ENCODE data around the gene IGF2BP2.
"Not testable (repeated sequence)": the region's sequence is repeated elsewhere in the genome, so short reads cannot be mapped to it uniquely, and the experiment has no call there.

Gene IGF2BP2

GRCh38 chr3:185825006-185825638 is at the start of gene IGF2BP2:
Gene IGF2BP2, minus strand, starts transcription at chr3:185825042. Its CDS starts 82 bp downstream, at chr3:185824960.
- peak; percentile 34 to 38 for DNase-seq (ENCODE audit: low read depth in 2 of 2)

GRCh38 chr3:185874119-185874518 is 49.3 kb upstream of the IGF2BP2 start:
- DNase-seq (ENCODE audit: low read depth in 2 of 2), result no peak

- no peak for DNase-seq (ENCODE audit: low read depth in 2 of 2)
Observed at GRCh38 chr3:185867650-185868049, 42.8 kb upstream of the IGF2BP2 start.

GRCh38 chr3:185866995-185867394 is 42.2 kb upstream of the IGF2BP2 start:
- no peak for DNase-seq (ENCODE audit: low read depth in 2 of 2)

- DNase-seq (ENCODE audit: low read depth in 2 of 2), result no peak
Observed at GRCh38 chr3:185866555-185866954, 41.7 kb upstream of the IGF2BP2 start.

GRCh38 chr3:185865247-185865646 is 40.4 kb upstream of the IGF2BP2 start:
- DNase-seq (ENCODE audit: low read depth in 2 of 2), result no peak

- DNase-seq (ENCODE audit: low read depth in 2 of 2), result no peak
Observed at GRCh38 chr3:185864767-185865166, 39.9 kb upstream of the IGF2BP2 start.

- DNase-seq (ENCODE audit: low read depth in 2 of 2), result no peak
Observed at GRCh38 chr3:185862920-185863319, 38.1 kb upstream of the IGF2BP2 start.

- DNase-seq (ENCODE audit: low read depth in 2 of 2), result no peak
Observed at GRCh38 chr3:185859294-185859972, 34.6 kb upstream of the IGF2BP2 start.

- no peak for DNase-seq (ENCODE audit: low read depth in 2 of 2)
Observed at GRCh38 chr3:185858502-185859225, 33.8 kb upstream of the IGF2BP2 start.

GRCh38 chr3:185857208-185857607 is 32.4 kb upstream of the IGF2BP2 start:
- no peak for DNase-seq (ENCODE audit: low read depth in 2 of 2)

GRCh38 chr3:185856652-185857051 is 31.8 kb upstream of the IGF2BP2 start:
- DNase-seq (ENCODE audit: low read depth in 2 of 2), result no peak

- not testable (repeated sequence) for DNase-seq (ENCODE audit: low read depth in 2 of 2)
Observed at GRCh38 chr3:185853771-185854170, 28.9 kb upstream of the IGF2BP2 start.

- no peak for DNase-seq (ENCODE audit: low read depth in 2 of 2)
Observed at GRCh38 chr3:185852635-185853034, 27.8 kb upstream of the IGF2BP2 start.

- DNase-seq (ENCODE audit: low read depth in 2 of 2), result no peak
Observed at GRCh38 chr3:185851959-185852358, 27.1 kb upstream of the IGF2BP2 start.

GRCh38 chr3:185851046-185851445 is 26.2 kb upstream of the IGF2BP2 start:
- DNase-seq (ENCODE audit: low read depth in 2 of 2), result no peak

- DNase-seq (ENCODE audit: low read depth in 2 of 2), result no peak
Observed at GRCh38 chr3:185847506-185847905, 22.7 kb upstream of the IGF2BP2 start.

- no peak for DNase-seq (ENCODE audit: low read depth in 2 of 2)
Observed at GRCh38 chr3:185846037-185846436, 21.2 kb upstream of the IGF2BP2 start.

GRCh38 chr3:185844051-185844450 is 19.2 kb upstream of the IGF2BP2 start:
- no peak for DNase-seq (ENCODE audit: low read depth in 2 of 2)

- DNase-seq (ENCODE audit: low read depth in 2 of 2), result no peak
Observed at GRCh38 chr3:185843635-185844034, 18.8 kb upstream of the IGF2BP2 start.

GRCh38 chr3:185843126-185843525 is 18.3 kb upstream of the IGF2BP2 start:
- DNase-seq (ENCODE audit: low read depth in 2 of 2), result no peak

GRCh38 chr3:185842241-185842640 is 17.4 kb upstream of the IGF2BP2 start:
- no peak for DNase-seq (ENCODE audit: low read depth in 2 of 2)

Data from stimulated activated CD8-positive, alpha-beta memory T cell treated with anti-CD3 and anti-CD28 coated beads, Interleukin-2, amount 100 ng/mL, for 48 hours (primary cell).